Measurements from ENCODE around the gene PDE6A. TPM values are rescaled to one million over a fixed set of nuclear protein-coding genes. Genes with fewer than 3 reads are reported as not detected.

Gene PDE6A
- not detected for total RNA-seq

- H3K4me1 Mint-ChIP-seq = no peaks in the 10 kb centered on the region
- ATAC-seq (ENCODE audit: low read depth) = no peak
- no peaks in the 10 kb centered on the region for H3K36me3 Mint-ChIP-seq
- no peak within 1 kb of the TSS for H3K27ac Mint-ChIP-seq
- H3K4me3 Mint-ChIP-seq = no peak within 1 kb of the TSS
- H3K9me3 Mint-ChIP-seq = no peaks in the 10 kb centered on the region
- POLR2A ChIA-PET = no interaction called here
- DNase-seq = no peak
- peaks cover 20% of the 10 kb centered on the region for H3K27me3 Mint-ChIP-seq
These were observed at the start of gene PDE6A for GRCh38 chr5:149944666-149945065. TSS of gene PDE6A (minus strand) at chr5:149944793. CDS start at chr5:149944673, 120 bp downstream.

GRCh38 chr5:149993471-149993870, 48.9 kb upstream of the PDE6A start:
- Mint-ChIP-seq H3K27me3 (no peaks in the 10 kb centered on the region), H3K27ac (no peak overlapping the region), H3K4me3 (no peak overlapping the region), H3K36me3 (no peaks in the 10 kb centered on the region), H3K9me3 (no peaks in the 10 kb centered on the region), H3K4me1 (peaks cover 3% of the 10 kb centered on the region)
- POLR2A ChIA-PET = no interaction called here
- ATAC-seq (ENCODE audit: low read depth) = no peak
- DNase-seq = no peak

GRCh38 chr5:149990518-149991376, 46.2 kb upstream of the PDE6A start:
- no peaks in the 10 kb centered on the region for H3K27me3 Mint-ChIP-seq
- ATAC-seq (ENCODE audit: low read depth) (peak; percentile 78), DNase-seq (peak; percentile 60)
- H3K4me1 Mint-ChIP-seq = peaks cover 3% of the 10 kb centered on the region
- H3K4me3 Mint-ChIP-seq = no peak overlapping the region
- no peak overlapping the region for H3K27ac Mint-ChIP-seq
- POLR2A ChIA-PET = interaction anchor here (1.3 kb wide), 1 partner anchor 29 kb away, joined by 5 read pairs; no protein-coding TSS in a partner anchor
- H3K36me3 Mint-ChIP-seq = no peaks in the 10 kb centered on the region
- no peaks in the 10 kb centered on the region for H3K9me3 Mint-ChIP-seq

GRCh38 chr5:149988126-149988525, 43.5 kb upstream of the PDE6A start:
- no peak overlapping the region for H3K27ac Mint-ChIP-seq
- POLR2A ChIA-PET = no interaction called here
- H3K36me3 Mint-ChIP-seq = no peaks in the 10 kb centered on the region
- ATAC-seq (ENCODE audit: low read depth) (no peak), DNase-seq (no peak)
- peaks cover 1% of the 10 kb centered on the region for H3K4me1 Mint-ChIP-seq
- no peak overlapping the region for H3K4me3 Mint-ChIP-seq
- no peaks in the 10 kb centered on the region for H3K9me3 Mint-ChIP-seq
- H3K27me3 Mint-ChIP-seq = no peaks in the 10 kb centered on the region

GRCh38 chr5:149982505-149982904, 37.9 kb upstream of the PDE6A start:
- ATAC-seq (ENCODE audit: low read depth) (no peak), DNase-seq (no peak)
- no peaks in the 10 kb centered on the region for H3K9me3 Mint-ChIP-seq
- no peak overlapping the region for H3K4me3 Mint-ChIP-seq
- H3K27me3 Mint-ChIP-seq = no peaks in the 10 kb centered on the region
- peaks cover 14% of the 10 kb centered on the region for H3K36me3 Mint-ChIP-seq
- H3K4me1 Mint-ChIP-seq = no peaks in the 10 kb centered on the region
- POLR2A ChIA-PET = no interaction called here
- H3K27ac Mint-ChIP-seq = no peak overlapping the region

GRCh38 chr5:149981206-149981605, 36.6 kb upstream of the PDE6A start:
- Mint-ChIP-seq H3K4me1 (no peaks in the 10 kb centered on the region), H3K9me3 (no peaks in the 10 kb centered on the region), H3K4me3 (no peak overlapping the region), H3K27ac (no peak overlapping the region), H3K27me3 (no peaks in the 10 kb centered on the region), H3K36me3 (peaks cover 14% of the 10 kb centered on the region)
- ATAC-seq (ENCODE audit: low read depth) = no peak
- DNase-seq = no peak
- POLR2A ChIA-PET = no interaction called here

GRCh38 chr5:149979896-149980295, 35.3 kb upstream of the PDE6A start:
- Mint-ChIP-seq H3K27ac (no peak overlapping the region), H3K27me3 (no peaks in the 10 kb centered on the region), H3K4me3 (no peak overlapping the region), H3K4me1 (peaks cover 2% of the 10 kb centered on the region), H3K9me3 (no peaks in the 10 kb centered on the region), H3K36me3 (peaks cover 16% of the 10 kb centered on the region)
- ATAC-seq (ENCODE audit: low read depth) (no peak), DNase-seq (no peak)
- POLR2A ChIA-PET = no interaction called here

GRCh38 chr5:149975409-149975808, 30.8 kb upstream of the PDE6A start:
- Mint-ChIP-seq H3K27me3 (no peaks in the 10 kb centered on the region), H3K4me1 (peaks cover 2% of the 10 kb centered on the region), H3K4me3 (no peak overlapping the region), H3K9me3 (no peaks in the 10 kb centered on the region), H3K27ac (no peak overlapping the region), H3K36me3 (peaks cover 19% of the 10 kb centered on the region)
- DNase-seq (no peak), ATAC-seq (ENCODE audit: low read depth) (no peak)
- POLR2A ChIA-PET = no interaction called here

GRCh38 chr5:149969181-149969930, 24.8 kb upstream of the PDE6A start:
- Mint-ChIP-seq H3K27me3 (no peaks in the 10 kb centered on the region), H3K4me1 (peaks cover 2% of the 10 kb centered on the region), H3K4me3 (no peak overlapping the region), H3K36me3 (peaks cover 10% of the 10 kb centered on the region), H3K9me3 (no peaks in the 10 kb centered on the region), H3K27ac (no peak overlapping the region)
- ATAC-seq (ENCODE audit: low read depth) (no peak), DNase-seq (no peak)
- POLR2A ChIA-PET = no interaction called here

- H3K27ac Mint-ChIP-seq = no peak overlapping the region
- H3K27me3 Mint-ChIP-seq = no peaks in the 10 kb centered on the region
- H3K4me3 Mint-ChIP-seq = no peak overlapping the region
- H3K9me3 Mint-ChIP-seq = no peaks in the 10 kb centered on the region
- POLR2A ChIA-PET = no interaction called here
- ATAC-seq (ENCODE audit: low read depth) (no peak), DNase-seq (no peak)
- H3K4me1 Mint-ChIP-seq = peaks cover 13% of the 10 kb centered on the region
- peaks cover 14% of the 10 kb centered on the region for H3K36me3 Mint-ChIP-seq
These were observed 22.4 kb upstream of the PDE6A start for GRCh38 chr5:149966946-149967345.

GRCh38 chr5:149963729-149964128, 19.1 kb upstream of the PDE6A start:
- H3K4me3 Mint-ChIP-seq = no peak overlapping the region
- POLR2A ChIA-PET = no interaction called here
- H3K4me1 Mint-ChIP-seq = peaks cover 31% of the 10 kb centered on the region
- H3K27me3 Mint-ChIP-seq = no peaks in the 10 kb centered on the region
- DNase-seq = no peak
- ATAC-seq (ENCODE audit: low read depth) = no peak
- peaks cover 10% of the 10 kb centered on the region for H3K36me3 Mint-ChIP-seq
- no peak overlapping the region for H3K27ac Mint-ChIP-seq
- no peaks in the 10 kb centered on the region for H3K9me3 Mint-ChIP-seq

- peaks cover 31% of the 10 kb centered on the region for H3K4me1 Mint-ChIP-seq
- H3K27me3 Mint-ChIP-seq = no peaks in the 10 kb centered on the region
- H3K36me3 Mint-ChIP-seq = peaks cover 10% of the 10 kb centered on the region
- ATAC-seq (ENCODE audit: low read depth) (no peak), DNase-seq (no peak)
- no peak overlapping the region for H3K4me3 Mint-ChIP-seq
- H3K9me3 Mint-ChIP-seq = no peaks in the 10 kb centered on the region
- POLR2A ChIA-PET = interaction anchor here (0.7 to 1.3 kb wide), 4 partner anchors 28 to 419 kb away, joined by 3 to 5 read pairs (median 4); partner anchors contain the start of genes HMGXB3 and TIGD6
- H3K27ac Mint-ChIP-seq = no peak overlapping the region
These were observed 18.2 kb upstream of the PDE6A start for GRCh38 chr5:149962601-149963300.

GRCh38 chr5:149961957-149962409, 17.4 kb upstream of the PDE6A start:
- H3K4me1 Mint-ChIP-seq = peaks cover 31% of the 10 kb centered on the region
- H3K36me3 Mint-ChIP-seq = peaks cover 10% of the 10 kb centered on the region
- no peak overlapping the region for H3K27ac Mint-ChIP-seq
- H3K4me3 Mint-ChIP-seq = peak overlapping the region; percentile 94
- POLR2A ChIA-PET = interaction anchor here (0.7 to 1.3 kb wide), 6 partner anchors 28 to 418 kb away, joined by 3 to 5 read pairs (median 4); partner anchors contain the start of genes HMGXB3 and TIGD6
- no peaks in the 10 kb centered on the region for H3K9me3 Mint-ChIP-seq
- ATAC-seq (ENCODE audit: low read depth) = no peak
- H3K27me3 Mint-ChIP-seq = no peaks in the 10 kb centered on the region
- DNase-seq = no peak
